ENCODE results near the gene CFAP119. TPM values are rescaled to one million over a fixed set of nuclear protein-coding genes. Genes with fewer than 3 reads are reported as not detected.

The CFAP119 gene
- total and polyA plus RNA-seq, 10 of the 15 experiments (the other 5 are each of a cell fraction or from before 2014, with no cell fraction given): 2.2 to 9.4 (median 4.3) TPM

- SMC1A ChIA-PET (ENCODE audit: uncharacterized antibody, unreplicated experiment): interaction anchor here (0.6 to 1.1 kb wide), 2 partner anchors 14 to 17 kb away, joined by 3 read pairs; partner anchors contain the start of gene PHKG2
- no peak overlapping the region for H3K4me3 ChIP-seq
- POLR2A ChIA-PET: no interaction called here
- BruUV-seq (replicated peaks): no TSS peak
- H3K27me3 ChIP-seq (replicated peaks in 1 of 2; ENCODE audit: control insufficient read depth in 2 of 2, insufficient read depth in 2 of 2, low read length in 1 of 2): no peaks in the 10 kb centered on the region
- no peak for DNase-seq (ENCODE audit: low read depth, low spot score)
- no peak overlapping the region for H2AFZ ChIP-seq (ENCODE audit: control insufficient read depth, low read depth, low read length)
- no peak for FAIRE-seq
- peaks cover 9% of the 10 kb centered on the region for H3K4me1 ChIP-seq (ENCODE audit: control insufficient read depth, insufficient read depth, low read length)
- no peak overlapping the region for H3K4me2 ChIP-seq (ENCODE audit: control insufficient read depth, insufficient read depth)
- WGBS (ENCODE audit: insufficient coverage, insufficient replicate concordance, low lambda C conversion rate, missing lambda C conversion rate): 100% methylated on average over 12 of the region's 12 CpGs
- H3K9me3 ChIP-seq (replicated peaks; ENCODE audit: control insufficient read depth, insufficient read depth, low read length): no peaks in the 10 kb centered on the region
- in situ Hi-C loops (cut with MboI) (loop anchor here (25.0 kb wide), 1 partner anchor 1122 kb away; no protein-coding TSS in a partner anchor), intact Hi-C loops (cut with micrococcal nuclease; ENCODE audit: unreplicated experiment) (loop anchor here (5.0 kb wide), 2 partner anchors 108 to 157 kb away; partner anchors contain the start of genes FBRS and FBXL19)
- no peak overlapping the region for H3K9ac ChIP-seq (ENCODE audit: control insufficient read depth, insufficient read depth, low read length)
- peaks cover 36 to 39% of the 10 kb centered on the region in 2 experiments; a peak in 3 of 4 replicates for H3K36me3 ChIP-seq (ENCODE audit: control insufficient read depth in 2 of 2, insufficient read depth in 2 of 2, low read length in 1 of 2)
- RAD21 ChIA-PET (ENCODE audit: unreplicated experiment): no interaction called here
- no peak overlapping the region for H3K27ac ChIP-seq (ENCODE audit: control insufficient read depth, insufficient read depth)
- CTCF ChIA-PET: no interaction called here
- no peaks in the 10 kb centered on the region for H4K20me1 ChIP-seq (ENCODE audit: control insufficient read depth, insufficient read depth)
- no peak for TF ChIP-seq CREB1 (IDR thresholded peaks at IDR 0.05; ENCODE audit: low read depth)
- TF ChIP-seq USF2 (IDR thresholded peaks at IDR 0.05; ENCODE audit: borderline replicate concordance, low read depth, low read length): no peak
- TF ChIP-seq DPF2 (IDR thresholded peaks at IDR 0.05): no peak
- TF ChIP-seq EED (IDR thresholded peaks at IDR 0.05; ENCODE audit: low read depth): no peak
- TF ChIP-seq GATAD2B (conservative IDR thresholded peaks at IDR 0.05; ENCODE audit: low read depth): no peak
- TF ChIP-seq CUX1 (IDR thresholded peaks at IDR 0.05; ENCODE audit: insufficient replicate concordance, low read depth, low read length): no peak
- TF ChIP-seq LARP7 (IDR thresholded peaks at IDR 0.05): no peak
- TF ChIP-seq IRF3 (IDR thresholded peaks at IDR 0.05): no peak
- no peak for TF ChIP-seq ZSCAN29 (IDR thresholded peaks at IDR 0.05)
- TF ChIP-seq MYB (IDR thresholded peaks at IDR 0.05; ENCODE audit: borderline replicate concordance, low read depth, low read length): no peak
- no peak for ATAC-seq
- peaks cover 15% of the 10 kb centered on the region for H3K79me2 ChIP-seq (ENCODE audit: control insufficient read depth, insufficient read depth, low read length)
Observed at GRCh38 chr16:30764816-30765465, 3.1 kb upstream of the CFAP119 start.

All from GM12878 (cell line).